B cell (primary cell): Measurements from ENCODE around the gene TEX14.

Experiments used
- EZH2 ChIP-seq: IDR thresholded peaks from 2 replicates; pipeline ENCODE4 v1.6.1; 2012; ENCODE audit warnings: borderline replicate concordance, low read depth, mild to moderate bottlenecking, moderate library complexity, low read length; ENCODE audit not compliant: insufficient read depth, poor library complexity, severe bottlenecking
- TF ChIP-seq, protein P1 (sequence below): fragments of 200-600 bp; IDR thresholded peaks from one replicate; pipeline ENCODE4 v1.8.0; 2022; ENCODE audit warnings: antibody characterized with exemption, mild to moderate bottlenecking

- TF ChIP-seq, protein P1, sequence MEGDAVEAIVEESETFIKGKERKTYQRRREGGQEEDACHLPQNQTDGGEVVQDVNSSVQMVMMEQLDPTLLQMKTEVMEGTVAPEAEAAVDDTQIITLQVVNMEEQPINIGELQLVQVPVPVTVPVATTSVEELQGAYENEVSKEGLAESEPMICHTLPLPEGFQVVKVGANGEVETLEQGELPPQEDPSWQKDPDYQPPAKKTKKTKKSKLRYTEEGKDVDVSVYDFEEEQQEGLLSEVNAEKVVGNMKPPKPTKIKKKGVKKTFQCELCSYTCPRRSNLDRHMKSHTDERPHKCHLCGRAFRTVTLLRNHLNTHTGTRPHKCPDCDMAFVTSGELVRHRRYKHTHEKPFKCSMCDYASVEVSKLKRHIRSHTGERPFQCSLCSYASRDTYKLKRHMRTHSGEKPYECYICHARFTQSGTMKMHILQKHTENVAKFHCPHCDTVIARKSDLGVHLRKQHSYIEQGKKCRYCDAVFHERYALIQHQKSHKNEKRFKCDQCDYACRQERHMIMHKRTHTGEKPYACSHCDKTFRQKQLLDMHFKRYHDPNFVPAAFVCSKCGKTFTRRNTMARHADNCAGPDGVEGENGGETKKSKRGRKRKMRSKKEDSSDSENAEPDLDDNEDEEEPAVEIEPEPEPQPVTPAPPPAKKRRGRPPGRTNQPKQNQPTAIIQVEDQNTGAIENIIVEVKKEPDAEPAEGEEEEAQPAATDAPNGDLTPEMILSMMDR: no peak
- no peak for TF ChIP-seq EZH2
Measured at GRCh38 chr17:58618336-58618735, 73.5 kb downstream of the TEX14 start.
